RWPE1 (cell line): Measurements from ENCODE around the gene TRPV6.
A peak's percentile ranks its signal among the peaks of the same experiment; 100 is the strongest.

Experiments
- CTCF ChIA-PET: fragments of 350-600 bp; sonication (Branson Sonifier 250); formaldehyde crosslinking; extraction: SDS; loops from one replicate; lab custom pipeline; 2021; lab: Yijun Ruan, JAX
- POLR2A ChIA-PET: fragments of 400-600 bp; formaldehyde crosslinking; extraction: SDS; loops from one replicate; lab custom pipeline; 2020; ENCODE audit warnings: antibody characterized with exemption; ENCODE audit not compliant: low non-redundant PET; lab: Yijun Ruan, JAX
- DNase-seq: peaks from one replicate; pipeline ENCODE4 v3.0.0; 2012; ENCODE audit warnings: low spot score
- H3K27ac ChIP-seq: fragments of 450-650 bp; 2 replicates; pipeline ENCODE4 v1.5.1; 2017
- TF ChIP-seq, protein P1 (sequence below): fragments of 450-650 bp; conservative IDR thresholded peaks from 2 replicates; pipeline ENCODE4 v1.5.1; 2017; ENCODE audit warnings: low read depth, mild to moderate bottlenecking

The TRPV6 gene

DNA sequence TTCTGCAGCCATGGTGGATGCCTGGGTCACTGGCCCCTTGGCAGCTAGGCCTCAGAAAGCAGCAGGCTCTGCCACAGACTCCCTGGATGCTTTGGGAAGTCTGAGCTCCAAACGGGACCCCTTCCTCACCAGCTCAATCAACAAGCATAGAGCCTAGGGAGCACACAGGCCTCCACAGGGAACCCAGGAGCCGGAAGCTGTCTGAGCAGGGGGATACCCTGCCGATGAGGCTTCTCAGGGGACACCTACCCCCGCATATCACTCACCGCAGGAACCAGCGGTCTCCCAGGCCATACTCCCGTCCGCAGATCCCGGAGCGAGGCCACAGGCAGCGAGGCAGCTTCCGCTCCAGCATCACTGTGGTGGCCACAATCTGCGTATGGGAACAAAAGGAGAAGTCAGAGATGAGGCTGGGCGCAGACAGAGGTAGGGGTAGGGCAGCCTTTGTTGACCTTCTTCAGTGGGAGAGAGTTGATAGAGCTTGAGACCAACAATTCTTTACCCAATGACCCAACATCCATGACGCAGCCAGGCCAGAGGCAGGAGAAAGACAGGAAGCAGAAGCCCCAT is 13.4 kb downstream of the TRPV6 start:
- CTCF ChIA-PET, result no interaction called here
- POLR2A ChIA-PET, result no interaction called here
- DNase-seq, result no peak
- H3K27ac ChIP-seq, result peak overlapping the region; percentile 2
- TF ChIP-seq, protein P1, sequence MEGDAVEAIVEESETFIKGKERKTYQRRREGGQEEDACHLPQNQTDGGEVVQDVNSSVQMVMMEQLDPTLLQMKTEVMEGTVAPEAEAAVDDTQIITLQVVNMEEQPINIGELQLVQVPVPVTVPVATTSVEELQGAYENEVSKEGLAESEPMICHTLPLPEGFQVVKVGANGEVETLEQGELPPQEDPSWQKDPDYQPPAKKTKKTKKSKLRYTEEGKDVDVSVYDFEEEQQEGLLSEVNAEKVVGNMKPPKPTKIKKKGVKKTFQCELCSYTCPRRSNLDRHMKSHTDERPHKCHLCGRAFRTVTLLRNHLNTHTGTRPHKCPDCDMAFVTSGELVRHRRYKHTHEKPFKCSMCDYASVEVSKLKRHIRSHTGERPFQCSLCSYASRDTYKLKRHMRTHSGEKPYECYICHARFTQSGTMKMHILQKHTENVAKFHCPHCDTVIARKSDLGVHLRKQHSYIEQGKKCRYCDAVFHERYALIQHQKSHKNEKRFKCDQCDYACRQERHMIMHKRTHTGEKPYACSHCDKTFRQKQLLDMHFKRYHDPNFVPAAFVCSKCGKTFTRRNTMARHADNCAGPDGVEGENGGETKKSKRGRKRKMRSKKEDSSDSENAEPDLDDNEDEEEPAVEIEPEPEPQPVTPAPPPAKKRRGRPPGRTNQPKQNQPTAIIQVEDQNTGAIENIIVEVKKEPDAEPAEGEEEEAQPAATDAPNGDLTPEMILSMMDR, result no peak

DNA sequence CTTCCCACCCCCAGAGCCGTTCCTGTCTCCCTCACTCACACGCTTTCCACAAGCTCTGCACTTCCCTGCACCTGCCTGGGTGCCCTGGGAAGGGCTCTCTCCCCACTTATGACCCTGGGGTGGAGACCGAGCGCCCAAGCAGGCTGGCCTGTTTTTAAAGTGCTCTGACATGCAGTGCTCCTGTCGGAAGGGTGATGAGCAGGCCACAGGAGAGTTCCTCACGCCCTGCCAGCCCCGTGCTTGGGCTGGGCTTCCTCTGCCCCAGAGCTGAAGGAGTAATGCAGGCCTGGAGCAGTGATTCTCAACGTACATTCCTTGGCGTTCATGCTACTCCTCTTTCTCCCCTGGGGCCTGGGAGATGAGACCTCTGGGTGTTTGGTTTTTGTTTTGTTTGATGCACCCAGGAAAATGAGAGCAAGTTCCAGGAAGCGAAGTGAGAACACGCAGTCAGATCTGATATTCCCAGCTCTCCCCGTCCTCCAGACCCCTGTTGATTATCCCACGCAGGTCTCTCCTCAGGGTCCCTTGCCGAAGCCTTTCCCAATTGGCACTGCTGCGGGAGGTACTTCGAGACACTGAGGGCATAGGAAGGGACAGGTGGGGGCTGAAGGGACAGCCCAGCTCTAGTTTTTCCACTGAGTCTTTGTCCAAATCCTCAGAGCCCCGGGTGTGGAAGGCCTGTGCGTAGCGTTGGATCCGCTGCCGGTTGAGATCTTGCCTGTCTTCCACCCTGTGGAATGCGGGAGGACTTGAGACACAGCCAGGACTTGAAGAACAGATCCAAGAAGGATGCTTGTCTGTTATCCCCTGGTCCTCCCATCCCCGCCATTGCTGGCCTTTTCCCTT is 14.1 kb downstream of the TRPV6 start:
- CTCF ChIA-PET, result no interaction called here
- no peak for DNase-seq
- peak overlapping the region; percentile 2; the same call in 1 of the 2 replicates for H3K27ac ChIP-seq
- TF ChIP-seq, protein P1, result no peak
- POLR2A ChIA-PET, result no interaction called here

DNA sequence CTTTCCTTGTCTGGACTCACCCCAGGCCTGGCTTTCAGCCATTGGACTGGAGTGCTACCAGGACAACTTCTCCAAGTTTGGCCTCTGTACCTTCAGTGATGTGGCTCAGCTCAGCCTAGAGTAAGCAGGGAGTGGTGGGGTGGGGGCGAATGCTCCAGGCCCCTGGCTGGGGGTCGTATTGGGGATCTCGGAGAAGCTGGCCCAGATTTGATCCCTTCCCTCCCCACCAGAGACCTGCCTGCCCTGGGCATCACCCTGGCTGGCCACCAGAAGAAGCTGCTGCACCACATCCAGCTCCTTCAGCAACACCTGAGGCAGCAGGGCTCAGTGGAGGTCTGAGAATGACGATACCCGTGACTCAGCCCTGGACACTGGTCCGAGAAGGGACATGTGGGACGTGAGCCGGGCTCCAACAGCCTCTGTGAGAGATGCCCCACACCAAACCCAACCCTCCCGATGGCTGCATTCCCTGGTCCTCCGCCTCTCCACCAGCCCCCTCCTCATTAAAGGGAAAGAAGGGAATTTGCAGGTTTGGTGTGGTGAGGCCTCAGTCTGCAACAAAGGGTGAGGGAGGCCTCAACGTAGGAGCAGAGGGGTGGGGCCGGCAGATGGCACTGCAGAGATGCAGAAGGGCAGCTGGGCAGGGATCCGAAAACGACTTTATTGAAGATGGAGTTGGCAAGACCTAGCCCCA is 14.8 kb downstream of the TRPV6 start:
- TF ChIP-seq, protein P1, result no peak
- ChIA-PET POLR2A (no interaction called here), CTCF (interaction anchor here (0.8 kb wide), 1 partner anchor 278 kb away, joined by 4 read pairs; no protein-coding TSS in a partner anchor)
- DNase-seq, result no peak
- H3K27ac ChIP-seq, result peak overlapping the region; percentile 2; the same call in 1 of the 2 replicates

DNA sequence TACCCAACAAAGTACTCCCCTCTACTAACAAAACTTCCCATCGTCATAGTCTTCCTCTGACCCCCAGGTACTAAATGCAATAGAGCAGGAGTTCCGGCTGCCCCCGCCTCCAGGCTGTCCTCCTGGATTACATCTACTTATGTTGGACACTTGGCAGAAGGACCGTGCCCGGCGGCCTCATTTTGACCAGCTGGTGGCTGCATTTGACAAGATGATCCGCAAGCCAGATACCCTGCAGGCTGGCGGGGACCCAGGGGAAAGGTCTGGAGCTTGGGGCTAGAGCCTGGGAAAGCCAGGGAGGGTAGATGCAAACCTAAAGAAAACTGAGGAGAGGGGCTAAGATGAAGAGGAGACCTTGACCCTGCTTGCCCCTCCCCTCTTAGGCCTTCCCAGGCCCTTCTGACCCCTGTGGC is 15.4 kb downstream of the TRPV6 start:
- CTCF ChIA-PET, result interaction anchor here (0.8 kb wide), 1 partner anchor 277 kb away, joined by 4 read pairs; no protein-coding TSS in a partner anchor
- POLR2A ChIA-PET, result no interaction called here
- no peak overlapping the region for H3K27ac ChIP-seq
- TF ChIP-seq, protein P1, result no peak
- no peak for DNase-seq

DNA sequence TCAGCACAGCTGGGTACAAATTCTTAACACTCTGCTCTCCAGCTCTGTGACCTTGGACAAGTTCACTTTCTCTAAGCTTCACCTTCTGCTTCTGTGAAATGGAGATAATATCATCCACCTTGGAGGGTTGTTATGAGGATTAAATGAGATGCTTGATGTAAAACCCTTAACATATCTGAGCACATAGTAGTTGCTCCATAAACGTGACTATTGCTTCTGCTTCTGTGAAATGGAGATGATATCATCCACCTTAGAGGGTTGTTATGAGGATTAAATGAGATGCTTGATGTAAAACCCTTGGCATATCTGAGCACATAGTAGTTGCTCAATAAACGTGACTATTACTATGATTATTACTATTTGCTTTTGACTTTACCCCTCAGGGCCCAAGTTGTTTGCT is 16.1 kb downstream of the TRPV6 start:
- ChIA-PET POLR2A (no interaction called here), CTCF (no interaction called here)
- H3K27ac ChIP-seq, result no peak overlapping the region
- DNase-seq, result no peak
- TF ChIP-seq, protein P1, result no peak

DNA sequence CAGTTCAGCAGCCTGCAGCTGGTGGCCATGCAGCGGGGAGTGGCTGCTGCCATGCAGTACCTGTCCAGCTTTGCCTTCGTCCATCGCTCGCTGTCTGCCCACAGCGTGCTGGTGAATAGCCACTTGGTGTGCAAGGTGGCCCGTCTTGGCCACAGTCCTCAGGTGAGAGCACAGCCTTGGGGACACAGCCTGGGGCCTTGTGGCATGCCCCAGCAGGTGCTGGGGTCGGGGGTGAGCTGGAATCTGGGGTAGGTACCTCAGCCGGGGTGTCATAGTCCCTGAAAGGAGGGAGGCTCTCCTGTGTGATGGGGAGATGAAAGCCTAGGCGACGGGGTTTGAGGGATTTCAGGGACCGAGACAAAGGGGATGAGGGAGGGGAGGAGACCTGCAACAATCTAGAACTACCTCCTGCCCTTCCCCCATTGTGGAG is 16.5 kb downstream of the TRPV6 start:
- CTCF ChIA-PET, result interaction anchor here (0.5 kb wide), 1 partner anchor 512 kb away, joined by 8 read pairs; no protein-coding TSS in a partner anchor
- TF ChIP-seq, protein P1, result no peak
- DNase-seq, result no peak
- H3K27ac ChIP-seq, result no peak overlapping the region
- POLR2A ChIA-PET, result no interaction called here
